ENCODE results near the gene CYSLTR2.

DNA sequence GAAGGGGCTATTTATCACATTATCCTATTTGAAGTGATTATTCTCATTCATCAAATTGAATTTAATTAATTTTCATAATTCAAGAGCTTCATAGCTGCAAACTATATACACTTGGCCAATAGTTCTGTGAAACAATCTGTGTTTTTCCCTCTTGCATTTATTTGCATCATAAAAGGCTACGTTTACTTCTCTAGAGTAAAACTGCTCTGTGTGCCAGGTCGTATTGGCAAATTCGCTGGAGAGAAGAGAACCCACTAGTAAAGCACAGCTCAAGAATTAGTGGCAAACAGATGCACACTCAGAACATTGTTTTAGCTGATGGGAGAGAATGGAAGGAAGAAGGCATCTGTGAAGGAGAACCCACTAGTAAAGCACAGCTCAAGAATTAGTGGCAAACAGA, 81.8 kb downstream of the CYSLTR2 start:
- TF ChIP-seq, protein P1, sequence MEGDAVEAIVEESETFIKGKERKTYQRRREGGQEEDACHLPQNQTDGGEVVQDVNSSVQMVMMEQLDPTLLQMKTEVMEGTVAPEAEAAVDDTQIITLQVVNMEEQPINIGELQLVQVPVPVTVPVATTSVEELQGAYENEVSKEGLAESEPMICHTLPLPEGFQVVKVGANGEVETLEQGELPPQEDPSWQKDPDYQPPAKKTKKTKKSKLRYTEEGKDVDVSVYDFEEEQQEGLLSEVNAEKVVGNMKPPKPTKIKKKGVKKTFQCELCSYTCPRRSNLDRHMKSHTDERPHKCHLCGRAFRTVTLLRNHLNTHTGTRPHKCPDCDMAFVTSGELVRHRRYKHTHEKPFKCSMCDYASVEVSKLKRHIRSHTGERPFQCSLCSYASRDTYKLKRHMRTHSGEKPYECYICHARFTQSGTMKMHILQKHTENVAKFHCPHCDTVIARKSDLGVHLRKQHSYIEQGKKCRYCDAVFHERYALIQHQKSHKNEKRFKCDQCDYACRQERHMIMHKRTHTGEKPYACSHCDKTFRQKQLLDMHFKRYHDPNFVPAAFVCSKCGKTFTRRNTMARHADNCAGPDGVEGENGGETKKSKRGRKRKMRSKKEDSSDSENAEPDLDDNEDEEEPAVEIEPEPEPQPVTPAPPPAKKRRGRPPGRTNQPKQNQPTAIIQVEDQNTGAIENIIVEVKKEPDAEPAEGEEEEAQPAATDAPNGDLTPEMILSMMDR (IDR thresholded peaks at IDR 0.05), result no peak
- TF ChIP-seq POLR2A (IDR thresholded peaks at IDR 0.05), result no peak
- TF ChIP-seq POLR2AphosphoS5 (IDR thresholded peaks at IDR 0.05), result no peak

Data from transverse colon (tissue), 4 donors.